A549 (cell line): ENCODE data around the gene KCNQ1OT1. TPM values are rescaled to one million over a fixed set of nuclear protein-coding genes. Genes with fewer than 3 reads are reported as not detected.

ENCODE experiments used
- ATAC-seq, 2 experiments: fragments of 200-7000 bp in 1 of 2; fragments of >200 bp in 1 of 2; cut with Nextera tagmentation in 1 of 2; cut with Tn5 transposase in 1 of 2; 3 replicates each; pipeline versions ENCODE4 v1.8.0 to v1.9.1; 2018 to 2020; ENCODE audit warnings: mild to moderate bottlenecking in 1 of 2, moderate library complexity in 1 of 2
- CTCF ChIA-PET: fragments of 300-600 bp; sonication (Branson Sonifier 250); formaldehyde crosslinking; extraction: SDS; loops from one replicate; lab custom pipeline; 2021; ENCODE audit warnings: antibody characterized with exemption, inconsistent platforms; lab: Yijun Ruan, JAX
- POLR2A ChIA-PET: fragments of 350-600 bp; formaldehyde crosslinking; extraction: SDS; loops from one replicate; lab custom pipeline; 2021; ENCODE audit warnings: antibody characterized with exemption, inconsistent platforms; lab: Yijun Ruan, JAX
- DNase-seq, 2 experiments: peaks; one replicate each; pipeline versions ENCODE4 v3.0.0 to v3.0.0-alpha.2; 2011 to 2016; ENCODE audit warnings: low read depth in 1 of 2, low spot score in 1 of 2
- FAIRE-seq: peaks from 2 replicates; lab custom pipeline; 2011; peaks lifted over from hg19 to GRCh38; lab: Jason Lieb, UNC
- H3K27ac ChIP-seq, 2 experiments: fragments of >200 bp; sonication (Bioruptor Twin); formaldehyde crosslinking; 3 replicates each; pipeline ENCODE4 v1.5.1; 2016 to 2017
- H3K4me1 ChIP-seq: fragments of >200 bp; sonication (Bioruptor Twin); formaldehyde crosslinking; 3 replicates; pipeline ENCODE4 v1.6.1; 2016
- H3K4me2 ChIP-seq: fragments of >200 bp; sonication (Bioruptor Twin); formaldehyde crosslinking; 3 replicates; pipeline ENCODE4 v1.6.1; 2016
- H3K4me3 ChIP-seq: fragments of >200 bp; sonication (Bioruptor Twin); formaldehyde crosslinking; 3 replicates; pipeline ENCODE4 v1.5.1; 2016
- H3K9me3 ChIP-seq: fragments of >200 bp; sonication (Bioruptor Twin); formaldehyde crosslinking; 3 replicates; pipeline ENCODE4 v1.6.1; 2016
- BHLHE40 ChIP-seq: IDR thresholded peaks from 2 replicates; pipeline ENCODE4 v1.6.1; 2012; ENCODE audit warnings: low read depth, low read length, inconsistent platforms
- CBX8 ChIP-seq: fragments of 200-600 bp; sonication (generic); IDR thresholded peaks from 2 replicates; pipeline ENCODE4 v1.6.1; 2016
- CHD2 ChIP-seq: fragments of 150-350 bp; IDR thresholded peaks from 2 replicates; pipeline ENCODE4 v1.6.1; 2014; ENCODE audit warnings: low read length; ENCODE audit not compliant: partially characterized antibody
- EHF ChIP-seq: fragments of 250-450 bp; sonication (Bioruptor Pico); IDR thresholded peaks from 2 replicates; pipeline ENCODE4 v1.5.0; 2020; ENCODE audit warnings: mild to moderate bottlenecking
- EHMT2 ChIP-seq: fragments of 200-600 bp; sonication (generic); IDR thresholded peaks from 2 replicates; pipeline ENCODE4 v1.6.1; 2016; ENCODE audit warnings: antibody characterized with exemption, low read depth, mild to moderate bottlenecking, moderate library complexity
- ELK1 ChIP-seq: fragments of 150-350 bp; IDR thresholded peaks from 2 replicates; pipeline ENCODE4 v1.6.1; 2014; ENCODE audit warnings: low read depth, mild to moderate bottlenecking, low read length
- FOSB ChIP-seq: fragments of 250-450 bp; sonication (Bioruptor Pico); IDR thresholded peaks from 2 replicates; pipeline ENCODE4 v1.5.0; 2020; ENCODE audit warnings: mild to moderate bottlenecking, moderate library complexity
- FOSL2 ChIP-seq, 2 experiments: fragments of 450-650 bp in 1 of 2; fragments of >200 bp in 1 of 2; sonication (Bioruptor Twin) in 1 of 2; formaldehyde crosslinking; IDR thresholded peaks; 2 replicates each; pipeline versions ENCODE4 v1.5.0 to v1.6.1; 2016 to 2020; ENCODE audit warnings: mild to moderate bottlenecking in 1 of 2, moderate library complexity in 1 of 2
- GATA3 ChIP-seq: IDR thresholded peaks from 2 replicates; pipeline ENCODE4 v1.6.1; 2012; ENCODE audit warnings: borderline replicate concordance
- HES2 ChIP-seq: fragments of >200 bp; sonication (Bioruptor Twin); formaldehyde crosslinking; IDR thresholded peaks from 2 replicates; pipeline ENCODE4 v1.6.1; 2016
- HEYL ChIP-seq: fragments of 250-450 bp; sonication (Bioruptor Pico); IDR thresholded peaks from 2 replicates; pipeline ENCODE4 v1.8.0; 2021; ENCODE audit warnings: mild to moderate bottlenecking, moderate library complexity
- HOXA7 ChIP-seq: fragments of 250-450 bp; sonication (Bioruptor Pico); IDR thresholded peaks from 2 replicates; pipeline ENCODE4 v1.5.0; 2020; ENCODE audit warnings: mild to moderate bottlenecking, moderate library complexity
- HOXB13 ChIP-seq: fragments of 250-450 bp; sonication (Bioruptor Pico); IDR thresholded peaks from 2 replicates; pipeline ENCODE4 v1.5.0; 2020; ENCODE audit warnings: low read depth, mild to moderate bottlenecking, moderate library complexity
- HOXB5 ChIP-seq: fragments of 250-450 bp; sonication (Bioruptor Pico); IDR thresholded peaks from 2 replicates; pipeline ENCODE4 v1.5.0; 2020; ENCODE audit warnings: mild to moderate bottlenecking, moderate library complexity
- MYC ChIP-seq: IDR thresholded peaks from 2 replicates; pipeline ENCODE4 v1.6.1; 2012; ENCODE audit warnings: mild to moderate bottlenecking, inconsistent platforms, low read length, improper control_type of control experiment, borderline replicate concordance
- PHF8 ChIP-seq: fragments of 200-600 bp; sonication (generic); IDR thresholded peaks from 2 replicates; pipeline ENCODE4 v1.6.1; 2016; ENCODE audit warnings: low read depth, mild to moderate bottlenecking, antibody characterized with exemption, moderate library complexity, borderline replicate concordance
- POLR2A ChIP-seq: IDR thresholded peaks from 2 replicates; pipeline ENCODE4 v1.6.1; 2012; ENCODE audit warnings: mild to moderate bottlenecking, low read length
- POLR2AphosphoS2 ChIP-seq: conservative IDR thresholded peaks from 2 replicates; pipeline ENCODE4 v1.6.1; 2012; ENCODE audit warnings: low read length, improper control_type of control experiment, inconsistent platforms
- RARB ChIP-seq: fragments of 250-450 bp; sonication (Bioruptor Pico); IDR thresholded peaks from 2 replicates; pipeline ENCODE4 v1.8.0; 2021; ENCODE audit warnings: mild to moderate bottlenecking, moderate library complexity
- RCOR1 ChIP-seq: fragments of 150-350 bp; IDR thresholded peaks from 2 replicates; pipeline ENCODE4 v1.6.1; 2014; ENCODE audit warnings: antibody characterized with exemption, low read length, low read depth
- REST ChIP-seq: fragments of 200-600 bp; sonication (generic); IDR thresholded peaks from 2 replicates; pipeline ENCODE4 v1.6.1; 2016; ENCODE audit warnings: antibody characterized with exemption, mild to moderate bottlenecking, moderate library complexity
- SMC3 ChIP-seq: fragments of >200 bp; sonication (Bioruptor Twin); formaldehyde crosslinking; IDR thresholded peaks from 3 replicates; pipeline ENCODE4 v1.6.1; 2018; ENCODE audit warnings: inconsistent platforms
- TFCP2L1 ChIP-seq: fragments of 250-450 bp; sonication (Bioruptor Pico); IDR thresholded peaks from 2 replicates; pipeline ENCODE4 v1.5.0; 2021; ENCODE audit warnings: mild to moderate bottlenecking
- TP53 ChIP-seq: fragments of 250-450 bp; sonication (Bioruptor Pico); IDR thresholded peaks from 2 replicates; pipeline ENCODE4 v1.5.0; 2021; ENCODE audit warnings: mild to moderate bottlenecking, moderate library complexity
- ZC3H11A ChIP-seq: fragments of 450-650 bp; IDR thresholded peaks from 2 replicates; pipeline ENCODE4 v1.6.1; 2014; ENCODE audit warnings: antibody characterized with exemption, mild to moderate bottlenecking
- ZNF302 ChIP-seq: fragments of 250-450 bp; sonication (Bioruptor Pico); IDR thresholded peaks from 2 replicates; pipeline ENCODE4 v1.9.0; 2021; ENCODE audit warnings: inconsistent platforms, mild to moderate bottlenecking, moderate library complexity
- WGBS: methylation state at CpG from one replicate; pipeline ENCODE4 v1.1.6; 2017; ENCODE audit errors: missing lambda C conversion rate; 5-methylcytosine and 5-hydroxymethylcytosine counted together
- polyA plus RNA-seq, 4 experiments: library from polyadenylated mRNA; depleted of rRNA in 3 of 4; stranded (reverse); fragments of >200 nt; fragmentation: RNase III in 1 of 4; extraction: RNeasy Plus Mini Kit Qiagen cat#74134 plus additional on column Dnase treatment in 1 of 4; gene quantifications; 2 replicates in 3 of 4; 3 replicates in 1 of 4; pipeline ENCODE4 v1.2.3, GENCODE V29; 2011 to 2017

Gene KCNQ1OT1
- polyA plus RNA-seq, 2 of the 4 experiments (the other 2 are of a cell fraction): 0.03 to 0.13 TPM

- H3K4me2 ChIP-seq: no peak overlapping the region
- no peak overlapping the region for H3K4me3 ChIP-seq
- ChIA-PET POLR2A (no interaction called here), CTCF (no interaction called here)
- H3K4me1 ChIP-seq: no peaks in the 10 kb centered on the region
- H3K27ac ChIP-seq: no peak overlapping the region
- ATAC-seq (no peak), DNase-seq (no peak), FAIRE-seq (no peak)
- 90% methylated on average over 1 of the region's 1 CpG for WGBS
- no peaks in the 10 kb centered on the region for H3K9me3 ChIP-seq
- TF ChIP-seq TP53: no peak
- TF ChIP-seq RCOR1: no peak
- no peak for TF ChIP-seq ZC3H11A
- TF ChIP-seq EHF (CRISPR knock-in tag): no peak
Observed at GRCh38 chr11:2684581-2684980, 15.2 kb downstream of the KCNQ1OT1 start.

GRCh38 chr11:2683806-2684205, 16.0 kb downstream of the KCNQ1OT1 start:
- no peak for TF ChIP-seq RCOR1
- no peak for TF ChIP-seq POLR2AphosphoS2
- TF ChIP-seq CBX8: no peak
- TF ChIP-seq HOXA7 (CRISPR knock-in tag): no peak
- no peak for TF ChIP-seq REST
- TF ChIP-seq PHF8: no peak
- no peak for TF ChIP-seq HOXB5 (CRISPR knock-in tag)
- no peak for TF ChIP-seq HEYL (CRISPR knock-in tag)
- TF ChIP-seq POLR2A: no peak
- no peak for TF ChIP-seq CHD2
- TF ChIP-seq MYC: no peak
- TF ChIP-seq BHLHE40: no peak
- no peak for TF ChIP-seq ELK1
- TF ChIP-seq ZNF302 (CRISPR knock-in tag): no peak
- TF ChIP-seq RARB (CRISPR knock-in tag): no peak
- TF ChIP-seq, all 56 proteins: peak for 0
- POLR2A ChIA-PET: interaction anchor here (0.7 kb wide), 1 partner anchor 16 kb away, joined by 3 read pairs; the partner anchor contains the start of gene KCNQ1OT1
- ATAC-seq: no peak
- FAIRE-seq: no peak
- Histone ChIP-seq H3K27ac (no peak overlapping the region), H3K4me3 (no peak overlapping the region), H3K4me1 (no peaks in the 10 kb centered on the region), H3K9me3 (no peaks in the 10 kb centered on the region), H3K4me2 (no peak overlapping the region)
- CTCF ChIA-PET: interaction anchor here (1.3 kb wide), 1 partner anchor 9 kb away, joined by 4 read pairs; no protein-coding TSS in a partner anchor
- no peak for DNase-seq
- 79% methylated on average over 4 of the region's 4 CpGs for WGBS

GRCh38 chr11:2681408-2682145, 18.2 kb downstream of the KCNQ1OT1 start:
- no peak overlapping the region for H3K27ac ChIP-seq
- ATAC-seq: no peak
- no peak overlapping the region for H3K4me3 ChIP-seq
- H3K9me3 ChIP-seq: no peaks in the 10 kb centered on the region
- FAIRE-seq: no peak
- no peaks in the 10 kb centered on the region for H3K4me1 ChIP-seq
- POLR2A ChIA-PET: no interaction called here
- no peak overlapping the region for H3K4me2 ChIP-seq
- CTCF ChIA-PET: interaction anchor here (1.0 kb wide), 1 partner anchor 150 kb away, joined by 3 read pairs; no protein-coding TSS in a partner anchor
- WGBS: 90% methylated on average over 4 of the region's 5 CpGs
- no peak for DNase-seq
- no peak for TF ChIP-seq FOSL2 (IDR thresholded peaks at IDR 0.05)
- TF ChIP-seq FOSL2 (CRISPR knock-in tag; IDR thresholded peaks at IDR 0.05): no peak
- no peak for TF ChIP-seq EHMT2
- TF ChIP-seq HOXB13 (CRISPR knock-in tag): no peak
- no peak for TF ChIP-seq HOXA7 (CRISPR knock-in tag)
- no peak for TF ChIP-seq HES2
- TF ChIP-seq FOSB (CRISPR knock-in tag): no peak
- no peak for TF ChIP-seq TFCP2L1 (CRISPR knock-in tag)
- TF ChIP-seq REST: no peak
- no peak for TF ChIP-seq SMC3
- no peak for TF ChIP-seq GATA3
- no peak for TF ChIP-seq POLR2A
